NCI-H2081 (cell line): ENCODE measurements around the gene SCAF4.
"Not testable (repeated sequence)": the region's sequence is repeated elsewhere in the genome, so short reads cannot be mapped to it uniquely, and the experiment has no call there.

Source experiments
- DNase-seq, 2 experiments: peaks; one replicate each; lab custom pipeline; 2025; lab: John Stamatoyannopoulos, UW

SCAF4 gene

GRCh38 chr21:31731857-31732596 lies at the start of gene SCAF4:
Gene SCAF4 (minus strand): TSS chr21:31732118. CDS start chr21:31731692, 426 bp downstream.
- DNase-seq: peak; percentile 84 to 85

- peak; percentile 29 to 60 for DNase-seq
Measured at GRCh38 chr21:31780944-31781343, 49.0 kb upstream of the SCAF4 start.

GRCh38 chr21:31778546-31778945 lies 46.6 kb upstream of the SCAF4 start:
- DNase-seq: no peak

GRCh38 chr21:31777857-31778256 lies 45.9 kb upstream of the SCAF4 start:
- no peak for DNase-seq

GRCh38 chr21:31774031-31774430 lies 42.1 kb upstream of the SCAF4 start:
- no peak for DNase-seq

GRCh38 chr21:31772674-31773555 lies 41.0 kb upstream of the SCAF4 start:
- DNase-seq: no peak

- no peak for DNase-seq
Measured at GRCh38 chr21:31771685-31772084, 39.8 kb upstream of the SCAF4 start.

- no peak for DNase-seq
Measured at GRCh38 chr21:31768710-31769109, 36.8 kb upstream of the SCAF4 start.

GRCh38 chr21:31766899-31767298 lies 35.0 kb upstream of the SCAF4 start:
- DNase-seq: no peak

GRCh38 chr21:31765850-31766249 lies 33.9 kb upstream of the SCAF4 start:
- not testable (repeated sequence) for DNase-seq

- no peak for DNase-seq
Measured at GRCh38 chr21:31760931-31761330, 29.0 kb upstream of the SCAF4 start.

GRCh38 chr21:31756787-31757186 lies 24.9 kb upstream of the SCAF4 start:
- DNase-seq: no peak

GRCh38 chr21:31755027-31755426 lies 23.1 kb upstream of the SCAF4 start:
- no peak for DNase-seq

GRCh38 chr21:31754708-31754960 lies 22.7 kb upstream of the SCAF4 start:
- DNase-seq: no peak

GRCh38 chr21:31753949-31754707 lies 22.2 kb upstream of the SCAF4 start:
- no peak for DNase-seq

GRCh38 chr21:31752967-31753366 lies 21.0 kb upstream of the SCAF4 start:
- no peak for DNase-seq

GRCh38 chr21:31752352-31752751 lies 20.4 kb upstream of the SCAF4 start:
- DNase-seq: no peak

GRCh38 chr21:31750843-31751242 lies 18.9 kb upstream of the SCAF4 start:
- DNase-seq: no peak

- no peak for DNase-seq
Measured at GRCh38 chr21:31744182-31744800, 12.4 kb upstream of the SCAF4 start.

GRCh38 chr21:31743712-31744111 lies 11.8 kb upstream of the SCAF4 start:
- no peak for DNase-seq

GRCh38 chr21:31741116-31741515 lies 9.2 kb upstream of the SCAF4 start:
- DNase-seq: no peak
